HUES64 (cell line): Measurements from ENCODE around the gene AHCYL2.
A peak's percentile ranks its signal among the peaks of the same experiment; 100 is the strongest.

ENCODE experiments used
- H3K27ac ChIP-seq: 2 replicates; pipeline ENCODE4 v1.7.0; 2013; ENCODE audit warnings: low read depth, low read length, inconsistent platforms
- H3K27me3 ChIP-seq: 2 replicates; pipeline ENCODE4 v1.6.1; 2013; ENCODE audit warnings: mild to moderate bottlenecking, low read length; ENCODE audit not compliant: insufficient read depth
- H3K36me3 ChIP-seq: 2 replicates; pipeline ENCODE4 v1.6.1; 2013; ENCODE audit warnings: mild to moderate bottlenecking, low read length; ENCODE audit not compliant: insufficient read depth
- H3K4me1 ChIP-seq: 2 replicates; pipeline ENCODE4 v1.6.1; 2013; ENCODE audit warnings: mild to moderate bottlenecking, low read length, moderate library complexity; ENCODE audit not compliant: insufficient read depth
- H3K4me3 ChIP-seq: 2 replicates; pipeline ENCODE4 v1.5.1; 2013; ENCODE audit warnings: mild to moderate bottlenecking, low read length, moderate library complexity
- H3K9ac ChIP-seq: 2 replicates; pipeline ENCODE4 v1.6.1; 2013; ENCODE audit warnings: mild to moderate bottlenecking, low read depth, low read length
- H3K9me3 ChIP-seq: 2 replicates; pipeline ENCODE4 v1.6.1; 2013; ENCODE audit warnings: low read depth, low read length; ENCODE audit not compliant: insufficient read depth
- WGBS: fragments of 150-250, 120-280 bp; methylation state at CpG from one replicate; pipeline ENCODE4 v1.1.7; 2013; ENCODE audit warnings: missing lambda C conversion rate; 5-methylcytosine and 5-hydroxymethylcytosine counted together

AHCYL2 gene

DNA sequence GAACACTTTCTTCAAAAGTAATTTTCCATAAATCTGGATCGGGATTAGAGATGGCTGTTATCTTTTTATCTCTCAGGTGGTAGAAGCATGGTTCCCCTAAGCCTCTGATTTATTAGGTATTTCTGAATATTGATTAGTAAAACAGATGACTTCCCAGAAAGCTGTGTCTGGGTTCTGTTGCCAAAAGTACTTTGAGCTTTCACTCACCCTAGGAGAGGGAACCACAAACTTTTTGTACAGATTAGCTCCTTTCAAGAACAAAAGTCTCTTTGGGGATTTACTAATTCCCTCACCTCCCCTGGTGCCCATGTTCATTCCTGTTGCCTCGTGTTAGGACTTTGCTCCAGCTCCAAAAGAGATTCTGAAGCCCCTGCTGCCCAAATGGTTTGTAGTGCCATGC lies 162.7 kb downstream of the AHCYL2 start:
- H3K27me3 ChIP-seq = no peaks in the 10 kb centered on the region
- 89% methylated on average over 2 of the region's 2 CpGs for WGBS
- H3K4me1 ChIP-seq = peaks cover 35% of the 10 kb centered on the region
- peaks cover 16% of the 10 kb centered on the region for H3K36me3 ChIP-seq
- no peak overlapping the region for H3K27ac ChIP-seq
- H3K9me3 ChIP-seq = no peaks in the 10 kb centered on the region
- 0 out of 2 replicates have a peak overlapping the region, but pooled peaks have one; percentile 5 for H3K9ac ChIP-seq
- no peak overlapping the region for H3K4me3 ChIP-seq

DNA sequence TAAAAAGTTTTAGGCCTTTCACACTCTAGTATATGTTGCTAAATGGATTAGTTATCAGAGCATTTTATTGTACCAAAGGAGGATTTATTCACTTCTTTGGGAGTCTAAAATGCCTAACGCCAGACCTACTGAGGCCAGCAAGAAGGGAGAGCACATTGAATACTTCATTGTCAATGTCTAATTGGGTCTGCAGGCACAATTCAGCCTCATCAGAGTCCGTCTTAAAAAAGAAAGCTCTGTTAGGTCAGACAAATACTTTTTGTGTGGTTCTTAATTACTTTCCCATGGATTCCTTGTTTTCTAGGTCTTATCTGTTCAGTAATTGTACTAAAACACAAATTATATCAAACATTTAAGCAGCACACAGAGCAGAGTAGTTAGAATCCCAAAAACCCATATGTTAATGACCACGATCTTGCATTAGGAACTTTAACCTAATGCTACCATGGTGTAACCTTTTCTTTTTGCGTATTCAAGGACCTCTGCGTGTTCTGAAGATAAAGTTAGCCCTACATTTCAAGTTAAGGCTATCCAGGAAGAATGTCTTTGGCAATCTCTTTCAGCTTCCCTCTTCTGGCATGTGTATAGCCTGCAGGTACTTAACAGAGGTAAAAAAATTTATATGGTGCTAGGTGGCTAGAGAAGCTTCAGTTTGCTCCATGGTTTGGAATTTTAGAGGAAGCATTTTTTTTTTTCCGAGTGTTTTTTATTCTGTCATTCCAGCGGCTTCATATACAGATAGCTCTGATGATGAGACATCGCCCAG lies 163.7 kb downstream of the AHCYL2 start:
- H3K4me3 ChIP-seq = no peak overlapping the region
- H3K36me3 ChIP-seq = peaks cover 16% of the 10 kb centered on the region
- H3K4me1 ChIP-seq = peaks cover 35% of the 10 kb centered on the region
- no peak overlapping the region for H3K27ac ChIP-seq
- WGBS = 92% methylated on average over 8 of the region's 8 CpGs
- no peaks in the 10 kb centered on the region for H3K27me3 ChIP-seq
- no peaks in the 10 kb centered on the region for H3K9me3 ChIP-seq
- no peak overlapping the region for H3K9ac ChIP-seq

DNA sequence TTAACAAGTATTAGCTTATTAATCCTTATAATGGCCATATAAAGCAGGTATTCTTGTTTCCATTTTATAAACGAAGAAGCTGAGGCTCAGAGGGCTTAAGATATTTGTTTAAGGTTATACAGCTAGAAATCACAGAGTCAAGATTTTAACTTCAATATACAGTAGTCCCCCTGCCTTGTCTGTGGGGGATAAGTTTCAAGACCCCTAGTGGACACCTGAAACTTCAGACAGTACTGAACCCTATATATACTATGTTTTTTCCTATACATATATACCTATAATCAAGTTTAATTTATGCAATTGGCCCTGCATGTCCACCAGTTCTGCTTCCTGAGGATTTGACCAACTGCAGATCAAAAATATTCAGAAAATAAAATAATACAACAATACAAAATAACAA lies 165.0 kb downstream of the AHCYL2 start:
- Histone ChIP-seq H3K27me3 (no peaks in the 10 kb centered on the region), H3K36me3 (peaks cover 16% of the 10 kb centered on the region), H3K4me3 (no peak overlapping the region), H3K9ac (no peak overlapping the region), H3K9me3 (no peaks in the 10 kb centered on the region), H3K27ac (no peak overlapping the region), H3K4me1 (peaks cover 28% of the 10 kb centered on the region)
- no CpG with 5 or more reads among the region's 1 CpG for WGBS

DNA sequence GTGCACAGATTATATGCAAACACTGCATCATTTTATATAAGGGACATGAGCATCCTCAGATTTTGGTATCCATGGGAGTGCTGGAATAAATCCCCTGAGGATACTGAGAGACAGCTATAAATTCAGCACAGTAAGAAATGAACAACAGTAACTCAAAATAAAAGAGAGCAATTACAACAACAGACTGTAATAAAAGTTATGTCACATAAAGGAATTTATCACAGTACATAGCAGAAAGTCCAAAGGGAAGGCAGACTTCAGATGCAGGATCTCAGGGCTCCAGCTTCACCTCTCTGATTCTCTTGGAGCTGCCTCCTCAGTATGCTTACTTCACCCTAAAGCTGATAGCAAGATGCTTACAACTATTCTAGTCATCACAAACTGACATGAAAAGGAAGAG lies 165.5 kb downstream of the AHCYL2 start:
- Histone ChIP-seq H3K9me3 (no peaks in the 10 kb centered on the region), H3K4me1 (peaks cover 23% of the 10 kb centered on the region), H3K27ac (no peak overlapping the region), H3K4me3 (no peak overlapping the region), H3K27me3 (no peaks in the 10 kb centered on the region), H3K36me3 (peaks cover 16% of the 10 kb centered on the region), H3K9ac (no peak overlapping the region)

DNA sequence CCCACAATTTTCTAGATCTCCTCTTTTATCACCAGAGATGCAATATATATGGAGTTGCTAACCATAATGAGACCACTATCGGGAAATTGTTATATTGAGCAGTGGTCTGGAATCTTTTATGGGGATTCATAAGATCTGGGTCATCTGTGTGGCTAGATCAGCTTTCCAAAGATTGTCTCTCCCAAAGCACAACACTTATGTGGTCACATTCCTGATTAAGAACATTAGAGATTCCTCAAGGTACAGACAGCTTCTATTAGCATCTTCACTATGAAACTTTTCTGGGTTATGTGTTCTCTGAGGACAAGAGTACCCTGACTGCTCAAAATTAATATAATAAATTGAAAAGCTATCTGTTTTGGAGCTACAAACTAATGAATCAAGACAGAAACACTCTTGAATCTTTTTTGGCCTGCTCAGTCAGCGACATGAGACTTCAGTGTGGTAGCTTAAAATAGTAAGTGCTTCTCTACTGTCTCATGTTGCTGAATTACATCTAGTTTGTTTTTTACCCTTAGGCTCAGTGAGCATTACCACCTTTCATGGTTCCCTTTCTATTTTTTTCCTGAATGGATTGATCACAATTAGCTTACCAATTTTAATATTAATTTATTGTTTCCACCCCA lies 166.8 kb downstream of the AHCYL2 start:
- Histone ChIP-seq H3K27ac (no peak overlapping the region), H3K9me3 (no peaks in the 10 kb centered on the region), H3K4me1 (peaks cover 19% of the 10 kb centered on the region), H3K36me3 (peaks cover 16% of the 10 kb centered on the region), H3K9ac (no peak overlapping the region), H3K27me3 (no peaks in the 10 kb centered on the region), H3K4me3 (no peak overlapping the region)
- 94% methylated on average over 2 of the region's 2 CpGs for WGBS

DNA sequence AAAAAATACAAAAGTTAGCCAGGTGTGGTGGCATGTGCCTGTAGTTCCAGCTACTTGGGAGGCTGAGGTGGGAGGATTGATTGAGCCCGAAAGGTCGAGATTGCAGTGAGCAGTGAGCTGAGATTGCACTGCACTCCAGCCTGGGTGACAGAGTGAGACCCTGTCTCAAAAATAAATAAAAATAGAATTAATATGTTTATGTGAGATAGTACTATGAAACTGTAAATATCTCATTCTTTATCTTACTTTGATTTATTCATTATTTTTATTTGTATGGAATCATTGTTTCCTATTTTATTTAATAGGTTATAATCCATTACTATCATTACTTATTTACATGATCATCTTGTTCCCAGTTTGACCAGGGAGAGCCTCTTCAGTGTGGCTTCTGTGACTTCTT lies 168.4 kb downstream of the AHCYL2 start:
- H3K27me3 ChIP-seq = no peaks in the 10 kb centered on the region
- peaks cover 4% of the 10 kb centered on the region; the same call in 1 of the 2 replicates for H3K4me1 ChIP-seq
- no peak overlapping the region for H3K4me3 ChIP-seq
- WGBS = 96% methylated on average over 2 of the region's 2 CpGs
- no peak overlapping the region for H3K27ac ChIP-seq
- no peaks in the 10 kb centered on the region for H3K9me3 ChIP-seq
- peaks cover 20% of the 10 kb centered on the region for H3K36me3 ChIP-seq
- H3K9ac ChIP-seq = no peak overlapping the region

DNA sequence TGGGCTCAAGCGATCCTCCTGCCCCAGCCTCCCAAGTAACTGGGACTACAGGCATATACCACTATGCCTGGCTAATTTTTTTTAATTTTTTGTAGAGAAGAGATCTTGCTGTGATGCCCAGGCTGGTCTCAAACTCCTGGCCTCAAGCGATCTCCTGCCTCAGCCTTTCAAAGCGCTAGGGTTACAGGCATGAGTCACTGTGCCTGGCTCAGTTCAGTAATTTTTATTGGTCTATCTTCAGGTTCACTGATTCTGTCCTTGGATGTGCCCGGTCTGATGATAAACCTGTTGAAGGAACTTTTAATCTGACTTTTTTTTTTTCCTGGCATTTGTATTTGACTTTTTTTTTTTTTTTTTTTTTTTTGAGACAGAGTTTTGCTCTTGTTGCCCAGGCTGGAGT lies 169.3 kb downstream of the AHCYL2 start:
- no peaks in the 10 kb centered on the region for H3K9me3 ChIP-seq
- peaks cover 20% of the 10 kb centered on the region for H3K36me3 ChIP-seq
- WGBS = over 99% methylated on average over 4 of the region's 4 CpGs
- no peaks in the 10 kb centered on the region for H3K27me3 ChIP-seq
- H3K4me1 ChIP-seq = no peaks in the 10 kb centered on the region
- H3K27ac ChIP-seq = no peak overlapping the region
- no peak overlapping the region for H3K4me3 ChIP-seq
- H3K9ac ChIP-seq = no peak overlapping the region

DNA sequence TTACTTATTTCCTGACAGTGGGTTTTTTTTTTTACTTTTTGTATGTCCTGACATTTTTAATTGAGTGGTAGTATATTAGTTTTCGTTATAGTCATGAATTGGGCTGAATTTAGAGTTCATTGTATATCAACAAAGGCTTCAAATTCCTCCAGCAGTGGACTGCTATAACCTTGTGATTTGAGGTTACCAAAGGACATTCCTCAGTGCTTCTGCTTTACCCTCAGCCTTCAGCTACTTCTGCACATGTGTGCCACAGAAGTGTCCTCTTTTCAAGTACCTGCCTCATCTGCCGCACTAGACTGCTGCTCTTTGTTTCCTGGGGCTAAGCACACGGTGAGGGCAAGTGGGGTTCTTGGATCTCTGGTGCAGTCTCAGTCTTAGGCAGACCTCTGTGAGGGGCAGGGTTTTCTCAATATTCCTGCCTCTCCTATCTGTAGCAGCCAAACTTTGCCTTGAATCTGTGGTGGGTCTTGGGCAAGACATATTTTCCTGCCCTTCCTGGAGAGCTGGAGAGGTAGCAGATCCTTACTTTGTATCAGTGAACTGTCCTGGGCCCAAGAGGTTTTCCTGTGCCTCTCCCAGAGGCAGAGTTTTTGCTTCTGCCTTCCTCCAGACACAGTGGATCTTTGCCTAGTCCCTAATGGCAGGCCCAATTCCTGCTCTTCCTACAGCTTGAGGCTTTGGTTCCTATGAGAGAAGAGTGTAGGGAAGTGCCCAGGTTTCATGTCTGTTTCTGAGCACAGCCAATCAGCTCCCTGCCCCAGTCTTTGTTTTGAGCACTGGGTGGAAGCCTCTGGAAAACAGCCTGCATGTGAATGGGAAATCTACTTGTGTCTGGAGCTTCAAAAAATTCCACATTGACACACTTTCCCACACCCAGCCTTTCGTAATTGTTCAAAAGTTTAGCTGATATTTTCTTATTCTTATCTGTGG lies 170.4 kb downstream of the AHCYL2 start:
- Histone ChIP-seq H3K9ac (no peak overlapping the region), H3K4me3 (no peak overlapping the region), H3K36me3 (peaks cover 19% of the 10 kb centered on the region), H3K9me3 (no peaks in the 10 kb centered on the region), H3K4me1 (no peaks in the 10 kb centered on the region), H3K27me3 (no peaks in the 10 kb centered on the region), H3K27ac (no peak overlapping the region)
- 90% methylated on average over 4 of the region's 4 CpGs for WGBS

DNA sequence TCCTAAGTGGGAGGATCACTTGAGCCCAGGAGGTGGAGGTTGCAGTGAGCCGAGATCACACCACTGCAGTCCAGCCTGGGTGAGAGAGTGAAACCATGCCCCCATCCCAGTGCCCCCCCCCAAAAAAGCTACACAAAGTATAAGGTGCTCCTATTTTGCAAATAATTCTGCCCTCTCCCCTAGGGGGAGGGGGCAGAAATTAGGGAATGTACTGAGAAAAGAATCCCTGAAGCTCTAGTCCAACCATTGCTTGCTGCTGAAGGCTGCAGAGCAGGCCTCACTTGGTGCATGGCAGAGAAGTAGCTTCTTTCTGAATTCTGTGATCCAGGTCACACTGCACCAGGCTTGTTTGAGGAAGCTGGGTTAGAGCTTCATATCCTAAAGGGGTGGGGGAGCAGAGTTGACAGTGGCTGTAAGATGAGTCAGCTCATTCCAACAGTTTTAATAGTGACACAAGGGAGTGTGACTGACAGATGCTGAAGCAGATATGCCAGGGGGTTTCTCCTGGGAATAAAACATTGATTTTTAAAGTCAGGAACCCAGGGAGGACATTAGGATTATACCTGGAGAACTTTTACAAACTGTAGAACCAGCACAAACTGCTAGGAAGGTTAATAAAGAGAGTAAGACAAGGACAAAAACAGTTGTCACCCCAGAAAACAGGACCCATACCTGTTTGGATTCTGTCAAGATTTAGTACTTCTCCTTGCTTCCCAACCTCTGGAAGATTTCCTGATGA lies 176.6 kb downstream of the AHCYL2 start:
- Histone ChIP-seq H3K36me3 (peaks cover 21% of the 10 kb centered on the region), H3K4me1 (peaks cover 14% of the 10 kb centered on the region), H3K4me3 (no peak overlapping the region), H3K9me3 (no peaks in the 10 kb centered on the region), H3K9ac (no peak overlapping the region), H3K27ac (no peak overlapping the region), H3K27me3 (no peaks in the 10 kb centered on the region)
- WGBS = 100% methylated on average over 1 of the region's 1 CpG

DNA sequence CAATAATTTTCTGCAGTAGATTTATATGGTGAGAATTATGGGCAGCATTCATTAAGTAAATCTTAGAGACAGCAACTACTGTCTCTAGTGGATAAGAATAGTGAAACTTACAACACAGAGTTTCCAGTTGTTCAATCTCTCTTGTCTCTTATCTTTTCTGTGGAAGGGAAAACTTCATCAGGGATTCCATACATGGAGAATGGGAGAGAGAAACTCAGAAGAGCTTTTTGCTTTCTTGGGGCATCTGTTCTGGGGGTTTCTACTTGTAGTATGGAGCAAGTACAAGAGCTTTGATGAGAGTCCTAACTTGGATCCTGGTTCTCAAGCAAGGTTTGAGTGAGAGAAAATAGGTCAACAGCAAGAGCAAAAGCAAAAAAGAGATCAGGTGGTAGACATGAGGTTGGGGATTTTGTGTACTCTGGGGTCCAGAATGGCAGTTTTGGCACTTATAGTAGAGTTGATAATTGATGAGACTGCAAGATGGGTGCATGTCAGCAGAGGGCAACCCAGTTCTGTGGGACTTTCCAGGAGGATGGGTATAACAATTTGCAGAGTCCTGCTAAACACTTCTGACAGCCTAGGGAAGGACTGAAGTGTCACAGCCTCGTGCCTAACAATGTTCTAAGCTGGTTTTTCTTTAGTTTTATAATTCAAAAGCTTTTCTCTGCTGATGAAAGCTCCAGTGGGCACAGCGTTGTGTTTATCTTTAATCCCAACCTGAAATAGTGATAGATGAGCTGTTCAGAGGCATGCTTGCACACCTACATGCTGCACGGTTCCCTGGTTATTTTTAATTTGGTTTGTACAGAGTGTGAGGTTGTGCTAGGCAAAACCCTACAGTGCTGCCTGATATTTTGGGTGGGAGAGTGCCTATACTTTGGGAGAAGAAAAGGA lies 177.4 kb downstream of the AHCYL2 start:
- WGBS = 79% methylated on average over 3 of the region's 3 CpGs
- Histone ChIP-seq H3K27ac (no peak overlapping the region), H3K4me1 (peaks cover 14% of the 10 kb centered on the region)

More for the DNA sequence above, 177.4 kb downstream of the AHCYL2 start:
- Histone ChIP-seq H3K9me3 (no peaks in the 10 kb centered on the region), H3K36me3 (peaks cover 21% of the 10 kb centered on the region), H3K9ac (no peak overlapping the region), H3K27me3 (no peaks in the 10 kb centered on the region), H3K4me3 (no peak overlapping the region)
